GM21576 (cell line): ENCODE results near the gene RAI2.
"Not testable (repeated sequence)": the region's sequence is repeated elsewhere in the genome, so short reads cannot be mapped to it uniquely, and the experiment has no call there.

Experiments used
- ATAC-seq: cut with Tn5 transposase; IDR thresholded peaks from one replicate; pipeline ENCODE4 v1.9.1; 2021; ENCODE audit warnings: mild to moderate bottlenecking, moderate library complexity; ENCODE audit not compliant: unreplicated experiment

The RAI2 gene

DNA sequence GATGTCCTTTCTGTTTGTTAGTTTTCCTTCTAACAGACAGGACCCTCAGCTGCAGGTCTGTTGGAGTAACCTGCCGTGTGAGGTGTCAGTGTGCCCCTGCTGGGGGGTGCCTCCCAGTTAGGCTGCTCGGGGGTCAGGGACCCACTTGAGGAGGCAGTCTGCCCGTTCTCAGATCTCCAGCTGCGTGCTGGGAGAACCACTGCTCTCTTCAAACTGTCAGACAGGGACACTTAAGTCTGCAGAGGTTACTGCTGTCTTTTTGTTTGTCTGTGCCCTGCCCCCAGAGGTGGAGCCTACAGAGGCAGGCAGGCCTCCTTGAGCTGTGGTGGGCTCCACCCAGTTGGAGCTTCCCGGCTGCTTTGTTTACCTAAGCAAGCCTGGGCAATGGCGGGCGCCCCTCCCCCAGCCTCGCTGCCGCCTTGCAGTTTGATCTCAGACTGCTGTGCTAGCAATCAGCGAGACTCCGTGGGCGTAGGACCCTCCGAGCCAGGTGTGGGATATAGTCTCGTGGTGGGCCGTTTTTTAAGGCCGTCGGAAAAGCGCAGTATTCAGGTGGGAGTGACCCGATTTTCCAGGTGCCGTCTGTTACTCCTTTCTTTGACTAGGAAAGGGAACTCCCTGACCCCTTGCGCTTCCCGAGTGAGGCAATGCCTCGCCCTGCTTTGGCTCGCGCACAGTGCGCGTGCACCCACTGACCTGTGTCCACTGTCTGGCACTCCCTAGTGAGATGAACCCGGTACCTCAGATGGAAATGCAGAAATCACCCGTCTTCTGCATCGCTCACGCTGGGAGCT lies 74.3 kb downstream of the RAI2 start:
- not testable (repeated sequence) for ATAC-seq

DNA sequence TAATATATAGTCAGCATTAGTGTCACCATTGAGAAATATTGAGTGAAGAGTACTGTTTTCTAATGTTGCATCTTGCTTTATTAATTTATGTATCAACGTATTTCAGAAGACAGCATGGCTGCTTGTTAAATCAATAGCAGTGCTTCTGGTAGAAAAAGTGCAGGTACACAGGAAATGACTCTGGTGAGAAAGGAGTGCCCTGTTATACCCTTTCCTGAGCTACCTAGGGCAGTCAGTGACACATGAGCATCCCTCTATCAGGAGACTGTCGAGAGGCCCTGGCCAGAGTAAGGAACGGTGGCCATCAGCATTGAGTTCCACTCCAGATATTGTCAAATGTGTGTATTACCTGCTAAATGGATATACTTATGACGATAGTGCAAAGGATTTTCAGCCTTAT lies 81.7 kb downstream of the RAI2 start:
- no peak for ATAC-seq

DNA sequence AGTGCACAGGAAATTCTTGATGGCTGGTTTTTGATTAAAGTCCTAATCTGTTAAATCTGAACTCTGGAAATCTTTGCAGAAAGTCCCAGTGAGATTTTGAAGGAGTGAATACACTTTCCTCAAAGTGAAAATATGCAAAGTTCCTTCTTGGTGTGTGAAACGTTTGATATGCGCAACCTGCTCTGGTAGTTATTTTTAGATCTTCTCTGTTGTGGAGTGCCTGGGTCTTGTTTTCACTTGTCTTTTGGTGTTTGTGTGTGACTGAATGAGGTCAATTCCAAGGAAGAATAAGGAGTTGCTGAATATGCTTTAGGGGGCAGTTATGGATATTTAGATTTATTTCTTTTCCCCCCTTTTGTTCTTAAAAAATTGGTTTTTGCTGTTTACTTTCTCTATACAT lies 82.1 kb downstream of the RAI2 start:
- ATAC-seq: no peak

DNA sequence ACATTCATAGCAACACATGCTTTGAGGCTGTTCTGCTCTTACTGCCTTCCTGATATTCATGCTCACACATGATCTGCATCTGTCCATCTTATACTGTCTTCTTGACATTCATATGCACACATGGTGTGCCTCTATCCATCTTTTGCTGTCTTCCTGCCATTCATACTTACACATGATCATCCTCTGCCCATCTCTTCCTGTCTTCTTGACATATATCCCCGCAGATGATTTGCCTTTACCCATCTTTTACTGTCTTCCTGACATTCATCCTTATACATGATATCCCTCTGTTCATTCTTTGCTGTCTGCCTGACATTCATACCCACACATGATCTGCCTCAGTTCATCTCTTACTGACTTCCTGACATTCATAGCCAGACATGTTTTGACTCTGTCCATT lies 87.0 kb downstream of the RAI2 start:
- ATAC-seq: no peak

DNA sequence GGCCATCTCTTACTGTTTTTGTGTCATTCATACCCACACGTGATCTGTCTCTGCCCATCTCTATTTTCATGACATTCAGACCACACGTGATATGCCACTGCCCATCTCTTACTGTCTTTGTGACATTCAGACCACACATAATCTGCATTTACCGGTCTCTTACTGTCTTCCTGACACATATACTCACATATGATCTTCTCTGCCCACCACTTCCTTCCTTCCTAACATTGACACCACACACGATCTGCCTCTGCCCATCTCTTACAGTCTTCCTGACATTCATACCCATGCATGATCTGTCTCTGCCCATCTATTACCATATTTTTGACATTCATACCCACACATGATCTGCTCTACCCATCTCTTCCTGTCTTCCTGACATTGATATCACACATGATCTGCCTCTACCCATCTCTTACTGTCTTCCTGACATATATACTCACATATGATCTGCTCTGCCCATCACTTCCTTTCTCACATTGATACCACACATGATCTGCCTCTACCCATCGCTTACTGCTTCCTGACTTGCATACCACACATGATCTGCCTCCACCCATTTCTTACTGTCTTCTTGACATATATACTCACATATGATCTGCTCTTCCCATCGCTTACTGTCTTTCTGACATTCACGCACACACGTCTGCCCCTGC lies 87.7 kb downstream of the RAI2 start:
- ATAC-seq: no peak

DNA sequence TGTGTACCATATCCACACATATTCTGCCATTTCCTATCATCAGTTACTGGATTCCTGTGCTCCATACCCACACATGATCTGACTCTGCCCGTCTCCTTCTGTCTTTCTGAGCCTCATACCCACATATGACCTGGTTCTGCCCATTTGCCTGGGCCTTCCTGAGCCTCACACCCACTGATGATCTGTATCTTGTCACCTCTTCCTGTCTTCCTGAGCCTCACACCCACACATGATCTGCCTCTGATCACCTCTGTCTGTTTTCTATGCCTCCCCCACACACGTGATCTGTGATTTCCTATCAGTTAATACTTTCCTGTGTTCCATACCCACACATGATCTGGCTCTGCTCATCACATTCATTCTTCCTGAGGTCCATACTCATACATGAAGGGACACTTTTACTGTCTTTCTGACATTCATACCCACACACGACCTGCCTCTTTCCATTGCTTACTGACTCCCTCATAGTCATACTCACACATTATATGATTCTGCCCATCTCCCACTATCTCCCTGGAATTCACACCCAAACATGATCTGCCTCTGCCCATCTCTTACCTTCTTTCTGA lies 91.3 kb downstream of the RAI2 start:
- ATAC-seq: no peak

DNA sequence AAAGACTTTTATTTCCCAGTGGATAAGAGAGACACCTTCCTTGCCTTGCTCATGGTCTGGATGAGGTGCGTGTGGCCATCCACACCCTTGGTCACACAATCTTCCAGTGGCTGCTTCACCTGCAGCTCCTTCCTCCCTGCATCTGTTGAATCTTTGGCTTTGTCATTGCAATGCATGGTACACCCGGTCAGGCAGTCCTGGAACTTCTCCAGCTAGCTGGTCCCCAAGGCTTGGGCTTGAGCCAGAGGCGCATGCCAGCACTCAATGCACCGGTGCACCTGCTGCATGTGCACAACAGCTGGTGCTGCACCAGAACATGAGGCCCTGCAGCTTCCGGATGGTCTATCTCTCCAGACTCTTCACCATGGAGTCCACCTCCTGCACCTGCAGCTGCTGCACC lies 92.1 kb downstream of the RAI2 start:
- no peak for ATAC-seq

DNA sequence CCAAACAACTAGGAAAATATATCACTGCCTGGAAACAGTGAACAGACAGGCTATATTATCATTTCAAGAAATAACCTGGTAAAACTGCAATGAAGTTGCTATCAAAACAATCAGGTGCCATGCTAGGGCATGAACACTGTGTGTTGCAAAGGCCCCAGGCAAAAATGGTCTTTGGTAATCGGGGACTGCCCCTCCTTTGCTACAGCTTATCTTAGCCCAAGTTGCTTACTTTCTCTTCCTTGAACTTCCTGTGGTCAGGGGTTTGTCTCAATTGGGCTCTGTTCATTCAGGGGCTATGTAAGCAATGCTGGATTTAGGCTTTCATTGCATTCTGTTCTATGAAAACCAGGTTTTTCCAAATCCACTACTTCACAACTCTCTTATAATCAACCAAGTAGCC lies 93.4 kb downstream of the RAI2 start:
- ATAC-seq: no peak

DNA sequence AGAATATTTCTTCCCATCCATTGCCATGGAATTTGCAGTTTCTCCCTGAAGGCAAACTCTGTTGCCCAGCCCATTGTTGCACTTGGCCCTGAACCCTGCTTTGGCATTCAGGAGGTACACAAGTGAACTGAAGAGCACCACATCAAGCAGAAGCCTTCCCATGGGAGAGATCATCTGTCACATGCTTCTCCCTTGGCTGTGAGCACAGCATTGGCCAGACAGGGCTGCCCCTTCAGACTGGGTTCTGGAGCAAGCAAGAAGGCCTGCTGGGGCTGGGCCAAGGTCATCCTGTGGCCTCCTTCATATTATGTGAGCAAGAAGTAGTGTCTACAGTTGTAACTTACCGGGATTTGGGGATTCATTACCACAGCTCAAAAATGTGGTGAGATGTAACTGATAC lies 101.1 kb downstream of the RAI2 start:
- no peak for ATAC-seq

DNA sequence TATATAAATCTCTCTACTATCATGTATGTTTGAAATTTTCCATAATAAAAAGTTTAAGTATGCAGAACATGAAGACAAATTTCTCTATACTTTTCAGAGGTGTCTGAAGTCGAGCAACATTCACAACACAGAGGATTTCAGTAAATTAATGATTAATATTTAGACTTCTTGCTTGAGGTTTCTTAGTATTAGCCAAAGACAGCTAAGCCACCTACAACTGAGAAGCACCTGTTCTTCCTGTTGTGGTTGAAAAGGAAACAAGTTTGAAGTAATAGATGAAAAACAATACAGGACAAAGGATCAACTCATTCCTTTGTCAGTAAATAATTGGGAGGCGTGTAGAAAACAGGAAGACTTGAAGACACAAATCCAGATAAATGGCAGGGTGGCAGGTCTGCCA lies 102.7 kb downstream of the RAI2 start:
- ATAC-seq: peak; percentile 76

DNA sequence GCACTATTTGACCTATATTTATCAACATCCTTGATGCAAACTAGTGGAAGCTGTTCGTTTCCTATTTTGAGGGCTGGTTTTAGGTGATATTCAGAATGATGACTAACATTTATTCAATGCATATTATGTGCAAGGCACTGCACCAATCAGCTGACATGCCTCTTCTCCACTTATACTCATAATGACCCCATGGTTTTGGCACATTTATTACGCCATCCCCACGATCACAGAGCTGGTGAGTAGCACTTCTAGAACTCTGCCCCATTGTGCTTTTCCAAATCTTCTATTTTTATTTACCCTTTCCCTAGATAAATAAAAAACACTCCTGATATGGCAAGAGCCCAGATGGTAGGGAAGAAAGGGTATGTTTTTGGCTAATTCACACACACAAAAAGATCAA lies 110.7 kb downstream of the RAI2 start:
- ATAC-seq: no peak
